Fibroblast of lung (primary cell): ENCODE data around the gene CDK4. TPM values are rescaled to one million over a fixed set of nuclear protein-coding genes. Genes with fewer than 3 reads are reported as not detected.

Source experiments
- DNase-seq, 2 donors: peaks; one replicate each; pipeline versions ENCODE4 v3.0.0 to v3.0.0-alpha.2; 2010; ENCODE audit warnings: low read depth in 2 of 2
- H2AFZ ChIP-seq: 2 replicates; pipeline ENCODE4 v1.5.1; 2012; ENCODE audit warnings: low read length, control low read depth, inconsistent platforms
- H3K27ac ChIP-seq: 2 replicates; pipeline ENCODE4 v1.5.1; 2011; ENCODE audit warnings: low read length, control low read depth; ENCODE audit not compliant: insufficient read depth
- H3K27me3 ChIP-seq: 2 replicates; pipeline ENCODE4 v1.5.1; 2011; ENCODE audit warnings: mild to moderate bottlenecking, low read length; ENCODE audit not compliant: control insufficient read depth, insufficient read depth
- H3K36me3 ChIP-seq: 2 replicates; pipeline ENCODE4 v1.5.1; 2011; ENCODE audit warnings: low read length; ENCODE audit not compliant: control insufficient read depth, insufficient read depth
- H3K4me1 ChIP-seq: 2 replicates; pipeline ENCODE4 v1.5.1; 2011; ENCODE audit warnings: low read length; ENCODE audit not compliant: control insufficient read depth, insufficient read depth; ENCODE audit errors: extremely low read depth
- H3K4me2 ChIP-seq: 2 replicates; pipeline ENCODE4 v1.5.1; 2011; ENCODE audit warnings: low read length, control low read depth; ENCODE audit not compliant: insufficient read depth; ENCODE audit errors: extremely low read depth
- H3K4me3 ChIP-seq, 4 experiments: fragments of 200-600 bp in 1 of 4; sonication (generic) in 1 of 4; replicated peaks in 1 of 4; 2 replicates each; pipeline ENCODE4 v1.5.1; 2011 to 2016; ENCODE audit warnings: low read length in 4 of 4, low read depth in 3 of 4, mild to moderate bottlenecking in 3 of 4, control low read depth in 2 of 4, inconsistent platforms in 1 of 4, mixed read lengths in 1 of 4; ENCODE audit not compliant: insufficient read depth in 1 of 4; ENCODE audit errors: control extremely low read depth in 1 of 4
- H3K79me2 ChIP-seq: 2 replicates; pipeline ENCODE4 v1.5.1; 2012; ENCODE audit warnings: mild to moderate bottlenecking, low read length, inconsistent platforms; ENCODE audit not compliant: control insufficient read depth, insufficient read depth
- H3K9ac ChIP-seq: 2 replicates; pipeline ENCODE4 v1.5.1; 2011; ENCODE audit warnings: mild to moderate bottlenecking, low read length, control low read depth; ENCODE audit not compliant: insufficient read depth
- H3K9me3 ChIP-seq: 2 replicates; pipeline ENCODE4 v1.5.1; 2012; ENCODE audit warnings: low read depth, low read length; ENCODE audit not compliant: control insufficient read depth, insufficient read depth
- H4K20me1 ChIP-seq: 2 replicates; pipeline ENCODE4 v1.5.1; 2011; ENCODE audit warnings: low read length; ENCODE audit not compliant: control insufficient read depth, insufficient read depth; ENCODE audit errors: extremely low read depth
- CTCF ChIP-seq, 2 donors: IDR thresholded peaks in 1 of 2; conservative IDR thresholded peaks in 1 of 2; 1 replicate in 1 of 2; 2 replicates in 1 of 2; pipeline ENCODE4 v1.5.1; 2011 to 2012; ENCODE audit warnings: low read length in 2 of 2, control low read depth in 1 of 2, inconsistent platforms in 1 of 2, low read depth in 1 of 2, mild to moderate bottlenecking in 1 of 2
- EZH2 ChIP-seq: IDR thresholded peaks from 2 replicates; pipeline ENCODE4 v1.5.1; 2012; ENCODE audit warnings: low read length, control low read depth, mild to moderate bottlenecking; ENCODE audit errors: missing control alignments
- polyA plus RNA-seq, 2 donors: library from polyadenylated mRNA; depleted of rRNA in 1 of 2; stranded (reverse) in 1 of 2; unstranded in 1 of 2; fragments of >200 nt; gene quantifications; 2 replicates each; pipeline ENCODE4 v1.2.1, GENCODE V29; 2011 to 2012; ENCODE audit warnings: missing spikeins in 1 of 2
- total RNA-seq: library from RNA; depleted of rRNA; stranded (reverse); fragments of >200 nt; gene quantifications from 2 replicates; pipeline ENCODE4 v1.2.1, GENCODE V29; 2014

Gene CDK4
- total and polyA plus RNA-seq, 2 donors (not counting 1 experiment from before 2014, with no cell fraction given), result 183 to 233 TPM

DNA sequence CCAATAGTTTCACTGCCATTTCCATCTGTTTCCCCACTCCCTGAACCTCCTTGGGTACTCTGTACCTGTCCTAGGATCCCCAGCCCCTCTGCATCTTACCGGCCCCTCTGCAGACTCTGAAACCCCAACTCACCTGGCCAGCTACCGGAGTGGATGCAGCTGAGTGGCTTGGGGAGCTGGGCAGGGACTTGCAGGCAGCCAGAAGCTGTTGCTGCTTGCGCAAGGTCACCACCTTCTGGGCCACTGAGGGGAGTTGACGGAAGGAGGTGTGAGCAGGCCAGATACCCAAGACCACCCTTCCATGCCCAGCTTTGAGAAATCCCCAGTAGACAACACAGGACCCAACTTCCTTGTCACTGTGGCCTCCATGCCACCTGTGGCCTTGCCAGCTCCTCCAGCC, 19.8 kb downstream of the CDK4 start:
- Histone ChIP-seq H3K36me3 (peaks cover 3% of the 10 kb centered on the region), H3K27me3 (peaks cover 47% of the 10 kb centered on the region), H4K20me1 (no peaks in the 10 kb centered on the region), H2AFZ (no peak overlapping the region), H3K4me1 (peaks cover 4% of the 10 kb centered on the region), H3K27ac (no peak overlapping the region), H3K79me2 (no peaks in the 10 kb centered on the region), H3K4me2 (no peak overlapping the region), H3K4me3 (no peak overlapping the region), H3K9me3 (no peaks in the 10 kb centered on the region), H3K9ac (no peak overlapping the region)
- TF ChIP-seq EZH2 (no peak), CTCF (conservative IDR thresholded peaks at IDR 0.05 in 1 of 2, IDR thresholded peaks at IDR 0.05 in 1 of 2; ENCODE audit: low read depth in 1 of 2, low read length in 2 of 2) (no peak)
- no peak for DNase-seq

GRCh38 chr12:57731411-57732080, 20.6 kb downstream of the CDK4 start:
- H3K4me2 ChIP-seq, result no peak overlapping the region
- no peak overlapping the region for H2AFZ ChIP-seq
- TF ChIP-seq CTCF (conservative IDR thresholded peaks at IDR 0.05 in 1 of 2, IDR thresholded peaks at IDR 0.05 in 1 of 2; ENCODE audit: low read depth in 1 of 2, low read length in 2 of 2), result no peak
- TF ChIP-seq EZH2, result no peak
- no peak overlapping the region for H3K9ac ChIP-seq
- H3K4me1 ChIP-seq, result peaks cover 7% of the 10 kb centered on the region
- no peak overlapping the region for H3K27ac ChIP-seq
- no peaks in the 10 kb centered on the region for H3K9me3 ChIP-seq
- no peaks in the 10 kb centered on the region for H3K79me2 ChIP-seq
- DNase-seq, result no peak
- H3K36me3 ChIP-seq, result peaks cover 3% of the 10 kb centered on the region
- H4K20me1 ChIP-seq, result no peaks in the 10 kb centered on the region
- no peak overlapping the region for H3K4me3 ChIP-seq
- H3K27me3 ChIP-seq, result peaks cover 40% of the 10 kb centered on the region

GRCh38 chr12:57730336-57731067, 21.6 kb downstream of the CDK4 start:
- Histone ChIP-seq H3K36me3 (peaks cover 3% of the 10 kb centered on the region), H3K4me1 (peaks cover 5% of the 10 kb centered on the region), H3K27me3 (peaks cover 30% of the 10 kb centered on the region), H4K20me1 (no peaks in the 10 kb centered on the region), H3K27ac (no peak overlapping the region), H2AFZ (no peak overlapping the region), H3K79me2 (no peaks in the 10 kb centered on the region), H3K9me3 (no peaks in the 10 kb centered on the region), H3K9ac (no peak overlapping the region), H3K4me3 (no peak overlapping the region), H3K4me2 (no peak overlapping the region)
- no peak for DNase-seq
- TF ChIP-seq EZH2, result peak; percentile 56
- no peak for TF ChIP-seq CTCF (conservative IDR thresholded peaks at IDR 0.05 in 1 of 2, IDR thresholded peaks at IDR 0.05 in 1 of 2; ENCODE audit: low read depth in 1 of 2, low read length in 2 of 2)
